Measurements from ENCODE around the gene ANKRD53.

The ANKRD53 gene

GRCh38 chr2:70962885-70963878, 15.2 kb upstream of the ANKRD53 start:
- in situ Hi-C loops (cut with MboI; ENCODE audit: low sequenced_read_pairs): no loop called here

DNA sequence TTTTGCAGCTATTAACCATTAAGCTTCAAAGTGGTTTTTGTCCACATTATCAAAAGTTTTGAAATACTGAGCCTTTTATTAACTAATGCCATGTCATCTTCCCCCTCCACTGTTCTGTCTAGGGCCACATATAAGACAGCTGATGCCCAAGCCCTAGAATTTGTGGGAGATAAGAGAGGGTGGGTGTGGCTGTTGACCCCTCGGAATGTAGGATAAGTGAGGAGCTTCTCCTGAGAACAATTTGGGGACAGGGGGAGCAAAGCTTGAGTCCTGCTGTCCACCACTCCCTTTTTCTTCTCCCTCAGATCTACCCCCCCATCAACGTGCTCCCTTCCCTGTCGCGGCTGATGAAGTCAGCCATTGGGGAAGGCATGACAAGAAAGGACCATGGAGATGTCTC, 14.3 kb upstream of the ANKRD53 start:
- in situ Hi-C loops (cut with MboI; ENCODE audit: low sequenced_read_pairs): no loop called here

- in situ Hi-C loops (cut with MboI; ENCODE audit: low sequenced_read_pairs): no loop called here
Measured at GRCh38 chr2:70964596-70965386, 13.6 kb upstream of the ANKRD53 start.

- in situ Hi-C loops (cut with MboI; ENCODE audit: low sequenced_read_pairs): no loop called here
Measured at GRCh38 chr2:70965506-70965905, 12.9 kb upstream of the ANKRD53 start.

- in situ Hi-C loops (cut with MboI; ENCODE audit: low sequenced_read_pairs): no loop called here
Measured at GRCh38 chr2:70966681-70967080, 11.7 kb upstream of the ANKRD53 start.

- in situ Hi-C loops (cut with MboI; ENCODE audit: low sequenced_read_pairs): no loop called here
Measured at GRCh38 chr2:70967189-70967588, 11.2 kb upstream of the ANKRD53 start.

GRCh38 chr2:70974592-70974991, 3.8 kb upstream of the ANKRD53 start:
- in situ Hi-C loops (cut with MboI; ENCODE audit: low sequenced_read_pairs): no loop called here

DNA sequence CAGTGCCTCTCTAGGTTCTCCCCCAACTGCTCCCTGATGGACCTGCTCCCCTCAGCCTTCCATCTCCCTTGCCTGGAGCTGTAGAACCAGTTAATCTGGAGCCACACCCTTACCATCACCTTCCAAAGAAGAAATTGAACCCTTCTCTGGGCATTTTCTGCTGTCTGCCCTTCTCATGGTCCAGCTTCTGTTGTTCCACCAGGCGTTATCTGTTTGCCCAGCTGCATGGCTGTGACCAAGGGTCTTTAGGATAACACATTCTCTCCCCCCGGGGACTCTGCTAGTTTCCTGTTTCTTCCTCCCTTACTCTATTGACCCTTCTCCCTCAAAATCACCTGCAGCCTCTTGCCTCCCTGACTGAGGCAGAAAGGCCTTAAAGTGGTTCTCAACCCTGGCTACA, 3.2 kb upstream of the ANKRD53 start:
- in situ Hi-C loops (cut with MboI; ENCODE audit: low sequenced_read_pairs): no loop called here

- in situ Hi-C loops (cut with MboI; ENCODE audit: low sequenced_read_pairs): no loop called here
Measured at GRCh38 chr2:70977605-70978205, 725 bp upstream of the ANKRD53 start.

- in situ Hi-C loops (cut with MboI; ENCODE audit: low sequenced_read_pairs): no loop called here
Measured at GRCh38 chr2:70979180-70979488, 704 bp downstream of the ANKRD53 start.

GRCh38 chr2:70979626-70980025, 1.2 kb downstream of the ANKRD53 start:
- in situ Hi-C loops (cut with MboI; ENCODE audit: low sequenced_read_pairs): no loop called here

- in situ Hi-C loops (cut with MboI; ENCODE audit: low sequenced_read_pairs): no loop called here
Measured at GRCh38 chr2:70981421-70981820, 3.0 kb downstream of the ANKRD53 start.

DNA sequence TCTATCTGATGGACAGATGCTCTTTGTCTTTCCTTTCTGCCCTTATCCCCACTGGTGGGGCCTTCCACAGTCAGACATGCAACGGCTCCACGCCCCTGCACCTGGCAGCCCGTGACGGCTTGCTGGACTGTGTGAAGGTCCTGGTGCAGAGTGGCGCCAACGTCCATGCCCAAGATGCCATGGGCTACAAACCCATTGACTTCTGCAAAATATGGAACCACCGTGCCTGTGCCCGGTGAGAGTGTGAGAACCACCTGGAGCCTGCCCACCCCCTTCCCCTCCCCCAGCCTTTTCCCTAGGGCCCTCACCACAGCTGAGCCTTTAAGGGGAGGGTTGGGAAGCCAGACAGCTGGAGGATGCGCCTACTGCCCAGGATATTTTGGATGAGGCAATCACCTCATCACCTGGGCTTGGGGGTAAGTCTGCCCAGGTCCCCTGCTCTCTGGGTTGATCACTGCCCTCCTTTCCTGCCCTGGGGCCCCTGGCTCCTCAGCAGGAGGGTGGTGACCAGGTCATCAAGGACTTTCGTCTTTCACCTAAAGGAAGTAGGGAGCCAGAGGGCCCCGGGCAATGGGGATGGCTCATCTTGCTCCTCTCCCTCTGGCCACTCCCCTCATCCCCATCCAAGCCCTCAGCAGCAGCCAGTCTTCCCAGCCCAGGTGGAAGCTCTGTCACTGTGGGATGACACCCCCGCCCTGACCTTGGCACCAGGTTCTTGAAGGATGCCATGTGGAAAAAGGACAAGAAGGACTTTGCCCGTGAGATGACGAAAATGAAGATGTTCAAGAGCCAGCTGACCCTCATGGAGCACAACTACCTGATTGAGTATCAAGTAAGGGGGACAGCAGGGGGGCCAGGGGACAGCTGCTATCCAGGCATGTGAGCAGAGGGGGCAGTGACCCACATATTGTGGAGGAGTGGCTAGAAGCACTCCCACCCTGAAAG, 3.7 kb downstream of the ANKRD53 start:
- in situ Hi-C loops (cut with MboI; ENCODE audit: low sequenced_read_pairs): no loop called here

GRCh38 chr2:70982971-70983370, 4.5 kb downstream of the ANKRD53 start:
- in situ Hi-C loops (cut with MboI; ENCODE audit: low sequenced_read_pairs): no loop called here

DNA sequence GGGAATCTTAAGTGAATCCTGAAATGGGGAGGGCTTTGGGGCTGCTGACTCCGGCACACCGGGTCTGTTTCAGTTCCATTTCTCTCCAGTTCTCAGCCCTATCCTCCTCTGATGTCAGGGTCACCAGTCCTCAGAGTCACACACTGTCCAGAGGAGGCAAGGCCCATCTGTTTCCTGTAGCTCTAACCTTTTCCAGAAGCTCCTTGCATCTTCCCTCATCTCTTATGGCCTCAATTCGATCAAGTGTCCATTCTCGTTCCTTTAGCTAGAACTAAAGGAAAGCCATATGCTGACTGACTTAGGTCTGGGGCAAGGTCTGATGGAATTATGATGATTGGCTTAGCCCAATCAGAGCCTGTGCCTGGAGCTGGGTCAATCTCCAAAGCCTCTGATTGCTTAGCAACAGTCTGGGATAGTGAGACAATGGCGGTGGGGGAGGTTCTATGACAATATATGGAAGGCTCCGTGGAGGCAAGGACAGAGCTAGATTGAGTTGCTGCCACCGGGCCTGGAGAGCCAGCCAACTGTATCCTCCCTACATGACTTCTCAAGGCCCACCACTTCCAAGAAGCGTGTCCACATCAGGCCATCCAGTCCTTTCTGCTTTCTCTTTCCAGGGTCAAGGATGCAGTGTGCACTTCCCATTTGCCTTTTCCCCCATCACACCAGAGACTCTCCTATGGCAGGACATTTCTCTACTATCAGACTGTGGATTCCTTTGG, 5.2 kb downstream of the ANKRD53 start:
- in situ Hi-C loops (cut with MboI; ENCODE audit: low sequenced_read_pairs): no loop called here

DNA sequence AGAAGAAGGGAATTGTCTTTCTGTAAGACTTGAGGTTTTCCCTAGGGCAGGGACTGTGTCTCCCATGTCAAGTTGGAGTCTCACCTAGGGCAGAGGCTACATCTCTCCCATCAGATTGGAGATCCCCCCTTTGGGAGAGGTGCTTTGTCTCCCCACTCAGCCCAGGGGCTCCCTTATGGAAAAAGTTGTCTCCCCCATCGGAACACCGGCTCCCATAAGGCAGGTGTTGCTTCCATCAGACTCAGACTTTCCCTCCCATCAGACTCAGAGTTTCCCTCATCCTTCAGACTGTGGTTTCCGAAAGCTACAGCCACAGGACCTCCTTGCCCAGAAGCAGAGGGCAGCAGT, 5.8 kb downstream of the ANKRD53 start:
- in situ Hi-C loops (cut with MboI; ENCODE audit: low sequenced_read_pairs): no loop called here

- in situ Hi-C loops (cut with MboI; ENCODE audit: low sequenced_read_pairs): no loop called here
Measured at GRCh38 chr2:70984576-70985282, 6.3 kb downstream of the ANKRD53 start.

DNA sequence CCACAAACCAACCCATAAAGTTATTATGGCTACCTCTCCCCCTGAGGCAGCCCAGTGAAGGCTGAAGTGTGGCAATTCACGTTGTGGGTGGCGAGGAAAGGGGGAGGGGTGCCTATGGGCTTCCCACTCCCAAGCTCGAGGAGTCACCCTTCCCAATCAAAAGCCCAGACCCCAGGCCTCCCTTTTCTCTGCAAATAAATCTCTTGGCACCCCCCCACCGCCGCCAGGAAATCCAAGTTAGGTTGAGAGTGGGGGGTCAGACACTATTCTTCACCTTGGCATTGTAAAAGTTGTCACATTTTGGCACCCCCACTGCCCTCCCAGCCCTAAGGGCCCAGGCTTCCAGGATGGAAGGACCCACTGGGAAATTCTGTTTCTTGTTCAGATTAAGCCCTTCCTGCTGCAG, 6.9 kb downstream of the ANKRD53 start:
- in situ Hi-C loops (cut with MboI; ENCODE audit: low sequenced_read_pairs): no loop called here

- in situ Hi-C loops (cut with MboI; ENCODE audit: low sequenced_read_pairs): no loop called here
Measured at GRCh38 chr2:70985956-70986355, 7.5 kb downstream of the ANKRD53 start.

Measured in HL-60/S4 treated with phorbol 12-myristate 13-acetate at 8.2 ng/mL for 4 days and 3 days (cell line).